Measurements from ENCODE around the gene C15orf40.

DNA sequence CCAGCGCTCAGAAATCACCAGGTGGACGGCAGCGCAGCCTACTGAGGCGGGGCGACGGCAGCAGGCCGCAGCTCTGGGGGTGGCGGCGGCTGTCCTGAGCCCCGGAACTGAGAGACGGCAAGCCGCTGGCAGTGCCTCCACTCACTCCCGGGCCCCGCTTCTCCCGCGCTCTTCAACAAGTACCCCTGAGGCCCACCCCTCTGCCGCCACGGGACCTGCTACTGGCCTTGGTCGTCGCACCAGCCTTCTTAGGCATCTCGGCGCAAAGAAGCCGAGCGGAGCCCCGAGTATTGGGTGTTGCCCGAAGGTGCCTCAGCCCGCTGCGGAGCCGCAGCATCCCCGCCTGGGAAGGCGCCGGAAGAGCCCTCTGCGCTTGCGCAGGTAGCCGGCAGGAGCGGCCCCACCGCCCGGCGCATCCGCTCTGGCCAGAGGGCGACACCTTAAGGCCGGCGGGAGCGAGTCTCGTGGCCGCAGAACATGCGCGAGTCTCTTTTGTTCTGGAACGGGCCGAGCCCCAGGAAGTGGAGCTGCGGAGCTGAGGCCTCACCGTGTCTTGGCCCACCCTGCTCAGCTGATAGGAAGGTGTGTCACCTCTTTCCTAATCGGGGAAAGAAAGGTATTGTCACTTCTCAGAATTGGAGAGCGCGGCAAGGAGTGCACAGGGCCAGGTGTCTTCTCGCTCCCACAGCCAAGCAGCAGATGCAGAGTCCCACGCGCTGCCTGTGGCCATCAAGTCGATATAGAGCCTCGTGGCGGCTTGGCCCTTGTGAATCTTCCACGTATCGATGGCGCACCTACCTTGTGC is at the start of gene C15orf40:
- TF ChIP-seq, protein P1, sequence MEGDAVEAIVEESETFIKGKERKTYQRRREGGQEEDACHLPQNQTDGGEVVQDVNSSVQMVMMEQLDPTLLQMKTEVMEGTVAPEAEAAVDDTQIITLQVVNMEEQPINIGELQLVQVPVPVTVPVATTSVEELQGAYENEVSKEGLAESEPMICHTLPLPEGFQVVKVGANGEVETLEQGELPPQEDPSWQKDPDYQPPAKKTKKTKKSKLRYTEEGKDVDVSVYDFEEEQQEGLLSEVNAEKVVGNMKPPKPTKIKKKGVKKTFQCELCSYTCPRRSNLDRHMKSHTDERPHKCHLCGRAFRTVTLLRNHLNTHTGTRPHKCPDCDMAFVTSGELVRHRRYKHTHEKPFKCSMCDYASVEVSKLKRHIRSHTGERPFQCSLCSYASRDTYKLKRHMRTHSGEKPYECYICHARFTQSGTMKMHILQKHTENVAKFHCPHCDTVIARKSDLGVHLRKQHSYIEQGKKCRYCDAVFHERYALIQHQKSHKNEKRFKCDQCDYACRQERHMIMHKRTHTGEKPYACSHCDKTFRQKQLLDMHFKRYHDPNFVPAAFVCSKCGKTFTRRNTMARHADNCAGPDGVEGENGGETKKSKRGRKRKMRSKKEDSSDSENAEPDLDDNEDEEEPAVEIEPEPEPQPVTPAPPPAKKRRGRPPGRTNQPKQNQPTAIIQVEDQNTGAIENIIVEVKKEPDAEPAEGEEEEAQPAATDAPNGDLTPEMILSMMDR (IDR thresholded peaks at IDR 0.05), result peak; percentile 48 to 91 (median 81)
- TF ChIP-seq POLR2A (IDR thresholded peaks at IDR 0.05), result peak; percentile 59 to 69
- TF ChIP-seq EP300 (IDR thresholded peaks at IDR 0.05), result peak; percentile 45 to 93
